GM12865 (cell line): ENCODE measurements around the gene DNMT3A.
A peak's percentile ranks its signal among the peaks of the same experiment; 100 is the strongest.

Experiments used
- DNase-seq: peaks from one replicate; pipeline ENCODE4 v3.0.0; 2010; ENCODE audit warnings: low read depth
- H3K4me3 ChIP-seq: 2 replicates; pipeline ENCODE4 v1.5.1; 2011; ENCODE audit warnings: mild to moderate bottlenecking, low read depth, low read length, control low read depth
- CTCF ChIP-seq: IDR thresholded peaks from 2 replicates; pipeline ENCODE4 v1.5.1; 2011; ENCODE audit warnings: low read length, control low read depth, low read depth, inconsistent platforms; ENCODE audit not compliant: insufficient read depth; ENCODE audit errors: missing control alignments

The DNMT3A gene

GRCh38 chr2:25226827-25227226 is 114.9 kb downstream of the DNMT3A start:
- no peak overlapping the region for H3K4me3 ChIP-seq
- TF ChIP-seq CTCF = no peak
- no peak for DNase-seq

GRCh38 chr2:25222477-25223121 is 119.1 kb downstream of the DNMT3A start:
- DNase-seq = no peak
- no peak for TF ChIP-seq CTCF
- H3K4me3 ChIP-seq = no peak overlapping the region

GRCh38 chr2:25221579-25221978 is 120.1 kb downstream of the DNMT3A start:
- H3K4me3 ChIP-seq = no peak overlapping the region
- DNase-seq = no peak
- no peak for TF ChIP-seq CTCF

GRCh38 chr2:25220313-25220712 is 121.4 kb downstream of the DNMT3A start:
- no peak overlapping the region for H3K4me3 ChIP-seq
- no peak for TF ChIP-seq CTCF
- no peak for DNase-seq

- no peak for DNase-seq
- H3K4me3 ChIP-seq = no peak overlapping the region
- no peak for TF ChIP-seq CTCF
Measured at GRCh38 chr2:25219621-25220020, 122.1 kb downstream of the DNMT3A start.

- no peak for DNase-seq
- no peak for TF ChIP-seq CTCF
- no peak overlapping the region for H3K4me3 ChIP-seq
Measured at GRCh38 chr2:25218100-25218499, 123.6 kb downstream of the DNMT3A start.

- H3K4me3 ChIP-seq = peak overlapping the region; percentile 27
- peak; percentile 86 for DNase-seq
- no peak for TF ChIP-seq CTCF
Measured at GRCh38 chr2:25215948-25216679, 125.6 kb downstream of the DNMT3A start.
